ENCODE results near the gene DBT.
"Not testable (repeated sequence)": the region's sequence is repeated elsewhere in the genome, so short reads cannot be mapped to it uniquely, and the experiment has no call there.

DBT gene

DNA sequence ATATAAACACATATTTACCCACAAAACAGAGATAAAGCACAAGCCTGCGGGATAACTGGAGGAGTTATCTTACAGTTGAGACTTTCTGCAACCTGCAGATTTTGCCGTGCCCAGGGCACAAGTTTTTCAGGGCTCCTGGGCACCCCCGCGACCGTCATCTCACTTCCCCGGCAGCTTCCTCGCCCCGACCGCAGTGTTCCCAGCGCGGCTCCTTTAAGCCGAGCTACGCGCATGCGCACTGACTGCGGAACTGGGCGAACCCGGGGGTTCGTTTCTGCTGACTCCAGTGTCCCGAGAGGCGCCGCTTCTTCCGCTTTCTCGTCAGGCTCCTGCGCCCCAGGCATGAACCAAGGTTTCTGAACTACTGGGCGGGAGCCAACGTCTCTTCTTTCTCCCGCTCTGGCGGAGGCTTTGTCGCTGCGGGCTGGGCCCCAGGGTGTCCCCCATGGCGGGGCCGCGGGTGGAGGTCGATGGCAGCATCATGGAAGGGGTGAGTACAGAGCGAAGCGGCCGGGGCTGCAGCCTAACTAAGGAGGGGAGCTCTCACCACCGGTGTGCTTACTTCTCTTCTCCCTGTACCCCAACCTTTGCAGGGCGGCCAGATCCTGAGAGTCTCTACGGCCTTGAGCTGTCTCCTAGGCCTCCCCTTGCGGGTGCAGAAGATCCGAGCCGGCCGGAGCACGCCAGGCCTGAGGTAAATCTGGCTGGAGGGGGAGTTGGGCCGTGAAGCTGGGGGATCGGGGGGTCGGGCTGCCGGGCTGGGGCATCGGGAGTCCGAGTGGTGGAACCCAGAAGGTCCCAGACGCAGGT lies 16.5 kb upstream of the DBT start, which contains the start of gene RTCA:
Gene RTCA (plus strand): TSS at position 286 of the 810 bp plus-strand sequence. CDS start 160 bp downstream, at position 446.
- Histone ChIP-seq H3K4me1 (peaks cover 8% of the 10 kb centered on the region), H3K27me3 (ENCODE audit: low read depth) (no peaks in the 10 kb centered on the region), H3K4me3 (peak within 1 kb of the TSS; percentile 74), H3K9me3 (peaks cover 2% of the 10 kb centered on the region; the same call in 1 of the 2 replicates), H3K36me3 (replicated peaks) (peaks cover 33% of the 10 kb centered on the region)
- peak; percentile 89 to 95 for DNase-seq (ENCODE audit: low spot score in 2 of 2)
- in situ Hi-C loops (cut with MboI; ENCODE audit: low sequenced_read_pairs): no loop called here

DNA sequence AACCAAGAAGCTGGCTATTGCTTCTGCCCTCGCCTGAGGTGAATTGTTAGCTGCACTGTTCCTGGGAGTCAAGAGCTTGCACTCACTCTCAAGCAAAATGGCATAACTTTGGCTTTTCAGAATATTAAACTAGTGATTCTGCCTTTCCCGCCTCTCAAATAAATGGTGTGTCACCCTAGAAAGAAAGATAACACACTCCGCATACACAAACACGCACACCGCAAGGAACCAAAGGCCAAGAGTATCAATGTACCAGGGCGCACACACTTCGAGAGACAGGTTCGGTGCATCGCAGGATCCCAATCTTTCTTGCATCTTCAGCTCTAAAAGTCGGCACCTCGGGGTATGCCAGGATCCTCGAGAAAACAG lies 15.9 kb upstream of the DBT start:
- in situ Hi-C loops (cut with MboI; ENCODE audit: low sequenced_read_pairs): no loop called here
- Histone ChIP-seq H3K9me3 (peaks cover 2% of the 10 kb centered on the region; the same call in 1 of the 2 replicates), H3K27me3 (ENCODE audit: low read depth) (no peaks in the 10 kb centered on the region), H3K4me1 (peaks cover 8% of the 10 kb centered on the region), H3K36me3 (replicated peaks) (peaks cover 27% of the 10 kb centered on the region), H3K4me3 (peak overlapping the region; percentile 74)
- DNase-seq (ENCODE audit: low spot score in 2 of 2): peak in 1 of 2 experiments; percentile 8

GRCh38 chr1:100264081-100264480 lies 14.4 kb upstream of the DBT start:
- in situ Hi-C loops (cut with MboI; ENCODE audit: low sequenced_read_pairs); DNase-seq (ENCODE audit: low spot score in 2 of 2); H3K9me3 ChIP-seq; H3K4me1 ChIP-seq; H3K27me3 ChIP-seq (ENCODE audit: low read depth); H3K4me3 ChIP-seq: not testable (repeated sequence)
- H3K36me3 ChIP-seq (replicated peaks): peaks cover 21% of the 10 kb centered on the region

- Histone ChIP-seq H3K27me3 (ENCODE audit: low read depth) (no peaks in the 10 kb centered on the region), H3K9me3 (peaks cover 2% of the 10 kb centered on the region; the same call in 1 of the 2 replicates), H3K36me3 (replicated peaks) (peaks cover 5% of the 10 kb centered on the region), H3K4me3 (no peak overlapping the region), H3K4me1 (peaks cover 5% of the 10 kb centered on the region)
- DNase-seq (ENCODE audit: low spot score in 2 of 2): no peak
- in situ Hi-C loops (cut with MboI; ENCODE audit: low sequenced_read_pairs): no loop called here
Measured at GRCh38 chr1:100261686-100262085, 12.1 kb upstream of the DBT start.

GRCh38 chr1:100258427-100258826 lies 8.8 kb upstream of the DBT start:
- H3K4me3 ChIP-seq; H3K9me3 ChIP-seq; H3K36me3 ChIP-seq (replicated peaks); DNase-seq (ENCODE audit: low spot score in 2 of 2); in situ Hi-C loops (cut with MboI; ENCODE audit: low sequenced_read_pairs); H3K27me3 ChIP-seq (ENCODE audit: low read depth); H3K4me1 ChIP-seq: not testable (repeated sequence)

GRCh38 chr1:100256273-100256672 lies 6.6 kb upstream of the DBT start:
- H3K36me3 ChIP-seq (replicated peaks); H3K9me3 ChIP-seq; in situ Hi-C loops (cut with MboI; ENCODE audit: low sequenced_read_pairs); H3K4me3 ChIP-seq; DNase-seq (ENCODE audit: low spot score in 2 of 2); H3K27me3 ChIP-seq (ENCODE audit: low read depth); H3K4me1 ChIP-seq: not testable (repeated sequence)

DNA sequence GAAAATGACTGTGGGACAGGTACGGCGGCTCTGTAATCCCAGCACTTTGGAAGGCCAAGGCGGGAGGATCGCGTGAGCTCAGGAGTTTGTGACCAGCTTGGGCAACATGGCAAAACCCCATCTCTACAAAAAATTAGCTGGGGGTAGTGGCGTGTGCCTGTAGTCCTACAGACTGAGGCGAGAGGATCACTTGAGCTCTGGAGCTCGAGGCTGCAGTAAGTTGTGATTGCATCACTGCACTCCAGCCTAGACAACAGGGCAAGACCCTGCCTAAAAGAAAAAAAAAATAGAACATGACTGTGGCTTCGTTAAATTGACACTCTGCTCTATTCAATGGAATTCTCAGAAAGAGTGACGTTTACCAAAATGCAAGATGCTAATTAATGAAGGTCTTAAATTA lies 3.9 kb upstream of the DBT start:
- no peak overlapping the region for H3K4me3 ChIP-seq
- DNase-seq (ENCODE audit: low spot score in 2 of 2): no peak

GRCh38 chr1:100252901-100253300 lies 3.3 kb upstream of the DBT start:
- H3K9me3 ChIP-seq: no peaks in the 10 kb centered on the region
- H3K27me3 ChIP-seq (ENCODE audit: low read depth): no peaks in the 10 kb centered on the region
- peaks cover 5% of the 10 kb centered on the region for H3K4me1 ChIP-seq
- no peak overlapping the region for H3K4me3 ChIP-seq
- DNase-seq (ENCODE audit: low spot score in 2 of 2): no peak
- no peaks in the 10 kb centered on the region for H3K36me3 ChIP-seq (replicated peaks)
- in situ Hi-C loops (cut with MboI; ENCODE audit: low sequenced_read_pairs): no loop called here

More for the DNA sequence above, 3.9 kb upstream of the DBT start:
- Histone ChIP-seq H3K9me3 (no peaks in the 10 kb centered on the region), H3K36me3 (replicated peaks) (no peaks in the 10 kb centered on the region), H3K4me1 (peaks cover 5% of the 10 kb centered on the region), H3K27me3 (ENCODE audit: low read depth) (no peaks in the 10 kb centered on the region)
- in situ Hi-C loops (cut with MboI; ENCODE audit: low sequenced_read_pairs): no loop called here

DNA sequence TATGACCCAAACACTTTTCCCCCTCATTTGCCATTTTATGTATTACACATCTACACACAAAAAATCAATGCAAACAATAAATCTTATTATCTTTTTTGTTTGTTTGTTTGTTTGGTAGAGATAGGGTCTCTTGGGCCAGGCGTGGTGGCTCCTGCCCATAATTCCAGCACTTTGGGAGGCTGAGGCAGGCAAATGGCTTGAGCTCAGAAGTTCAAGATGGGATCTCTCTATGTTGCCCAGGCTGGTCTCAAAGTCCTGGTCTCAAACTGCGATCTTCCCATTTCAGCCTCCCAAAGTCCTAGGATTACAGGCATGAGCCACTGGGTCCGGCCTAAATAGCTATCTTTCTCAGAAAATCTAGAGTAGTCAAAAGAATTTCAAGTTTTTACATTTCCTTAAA lies 1.2 kb upstream of the DBT start:
- peaks cover 7% of the 10 kb centered on the region for H3K4me1 ChIP-seq
- H3K9me3 ChIP-seq: no peaks in the 10 kb centered on the region
- in situ Hi-C loops (cut with MboI; ENCODE audit: low sequenced_read_pairs): no loop called here
- H3K4me3 ChIP-seq: no peak overlapping the region
- no peaks in the 10 kb centered on the region for H3K27me3 ChIP-seq (ENCODE audit: low read depth)
- no peak for DNase-seq (ENCODE audit: low spot score in 2 of 2)
- no peaks in the 10 kb centered on the region for H3K36me3 ChIP-seq (replicated peaks)

DNA sequence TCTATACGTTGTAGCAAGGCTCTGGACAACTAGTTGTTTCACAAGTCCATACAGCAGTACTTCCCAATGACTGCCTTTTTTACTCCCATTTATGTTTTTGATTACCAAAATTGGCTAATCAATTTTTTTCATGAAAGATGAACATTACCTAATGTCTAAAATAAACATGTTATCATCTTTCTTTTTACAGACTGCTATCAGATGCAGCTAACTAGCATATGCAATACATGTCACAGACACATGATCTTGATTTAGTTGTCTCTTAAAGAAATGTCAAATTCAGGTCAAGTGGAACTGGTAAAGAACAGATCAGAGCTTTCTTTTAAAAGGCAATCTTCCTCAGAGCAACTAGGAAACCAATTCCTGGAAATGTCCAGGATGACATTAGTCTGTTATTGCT lies 630 bp upstream of the DBT start:
- Histone ChIP-seq H3K9me3 (no peaks in the 10 kb centered on the region), H3K27me3 (ENCODE audit: low read depth) (no peaks in the 10 kb centered on the region), H3K4me3 (peak overlapping the region; percentile 76), H3K4me1 (peaks cover 7% of the 10 kb centered on the region), H3K36me3 (replicated peaks) (no peaks in the 10 kb centered on the region)
- DNase-seq (ENCODE audit: low spot score in 2 of 2): no peak
- in situ Hi-C loops (cut with MboI; ENCODE audit: low sequenced_read_pairs): no loop called here

DNA sequence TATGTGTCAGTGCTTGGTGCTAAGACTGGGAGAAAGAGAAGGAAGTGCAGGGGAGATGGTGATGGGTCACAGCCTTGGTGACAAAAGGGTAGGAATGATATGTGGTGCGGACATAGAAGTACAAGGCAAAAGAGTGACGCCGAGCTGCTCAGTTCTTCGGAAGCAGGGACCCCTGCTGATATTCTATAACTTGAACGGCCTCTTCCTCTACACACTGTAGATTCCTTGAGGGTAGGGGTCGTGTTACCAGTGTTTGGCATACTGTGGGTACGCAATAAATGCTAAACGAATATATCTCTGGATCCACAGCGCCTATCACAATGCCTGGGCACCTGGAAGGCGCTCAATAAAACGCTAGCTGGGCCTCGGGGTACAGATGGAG lies 488 bp downstream of the DBT start:
- H3K4me3 ChIP-seq: peak overlapping the region; percentile 76
- peaks cover 7% of the 10 kb centered on the region for H3K4me1 ChIP-seq
- H3K9me3 ChIP-seq: no peaks in the 10 kb centered on the region
- H3K27me3 ChIP-seq (ENCODE audit: low read depth): no peaks in the 10 kb centered on the region
- H3K36me3 ChIP-seq (replicated peaks): no peaks in the 10 kb centered on the region
- in situ Hi-C loops (cut with MboI; ENCODE audit: low sequenced_read_pairs): no loop called here
- DNase-seq (ENCODE audit: low spot score in 2 of 2): peak in 1 of 2 experiments; percentile 3

DNA sequence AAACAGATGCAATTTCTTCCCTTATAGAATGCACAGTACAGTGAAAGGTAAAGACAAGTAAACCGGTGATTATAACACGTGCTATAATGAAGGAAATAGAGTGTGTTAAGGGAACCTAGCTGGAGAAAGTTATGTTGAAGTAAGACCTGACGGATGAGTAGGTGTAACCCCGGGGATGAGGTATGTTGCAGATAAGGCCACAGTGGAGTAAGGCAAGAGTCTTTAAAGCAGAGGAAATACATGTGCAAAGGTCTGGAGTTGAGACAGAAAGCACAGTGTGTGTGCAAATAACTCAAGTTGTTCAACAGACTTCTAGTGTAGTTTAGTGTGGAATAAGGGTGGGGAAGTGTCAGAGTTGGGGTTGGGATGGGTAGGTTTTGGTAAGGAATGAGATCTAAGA lies 2.9 kb downstream of the DBT start:
- peaks cover 7% of the 10 kb centered on the region for H3K4me1 ChIP-seq
- H3K36me3 ChIP-seq (replicated peaks): no peaks in the 10 kb centered on the region
- no peaks in the 10 kb centered on the region for H3K9me3 ChIP-seq
- H3K27me3 ChIP-seq (ENCODE audit: low read depth): no peaks in the 10 kb centered on the region
- no peak overlapping the region for H3K4me3 ChIP-seq
- in situ Hi-C loops (cut with MboI; ENCODE audit: low sequenced_read_pairs): no loop called here
- no peak for DNase-seq (ENCODE audit: low spot score in 2 of 2)

DNA sequence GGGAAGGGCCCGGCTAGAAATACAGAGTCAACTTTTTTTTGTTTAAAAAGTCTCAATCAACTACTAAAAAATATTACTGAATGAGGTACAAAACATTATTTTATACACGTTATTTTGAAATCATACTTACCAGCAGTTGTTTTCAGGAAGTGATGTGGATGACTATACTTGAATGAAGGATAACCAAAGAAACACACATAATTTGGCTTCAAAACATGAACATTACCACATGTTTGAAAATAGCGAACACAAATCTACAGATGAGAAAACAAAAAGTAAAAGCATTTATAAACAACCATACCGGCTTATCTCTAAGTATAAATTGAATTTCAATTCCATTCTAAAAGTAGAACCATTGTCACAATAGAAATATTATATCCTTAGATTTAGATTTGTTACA lies 9.0 kb downstream of the DBT start:
- Histone ChIP-seq H3K4me1 (no peaks in the 10 kb centered on the region), H3K9me3 (no peaks in the 10 kb centered on the region), H3K36me3 (replicated peaks) (peaks cover 3% of the 10 kb centered on the region), H3K4me3 (no peak overlapping the region), H3K27me3 (ENCODE audit: low read depth) (no peaks in the 10 kb centered on the region)
- DNase-seq (ENCODE audit: low spot score in 2 of 2): no peak
- in situ Hi-C loops (cut with MboI; ENCODE audit: low sequenced_read_pairs): no loop called here

- Histone ChIP-seq H3K4me3 (no peak overlapping the region), H3K27me3 (ENCODE audit: low read depth) (no peaks in the 10 kb centered on the region), H3K36me3 (replicated peaks) (peaks cover 3% of the 10 kb centered on the region), H3K4me1 (no peaks in the 10 kb centered on the region), H3K9me3 (no peaks in the 10 kb centered on the region)
- DNase-seq (ENCODE audit: low spot score in 2 of 2): no peak
- in situ Hi-C loops (cut with MboI; ENCODE audit: low sequenced_read_pairs): no loop called here
Measured at GRCh38 chr1:100239961-100240360, 9.7 kb downstream of the DBT start.
